K562 (cell line): ENCODE measurements around the gene TMEM248. TPM values are rescaled to one million over a fixed set of nuclear protein-coding genes. Genes with fewer than 3 reads are reported as not detected.
A peak's percentile ranks its signal among the peaks of the same experiment; 100 is the strongest.

Experiments
- FOXJ3 ChIP-seq: sonication (generic); formaldehyde crosslinking; IDR thresholded peaks from 2 replicates; pipeline ENCODE4 v1.4.0; 2020; ENCODE audit warnings: mild to moderate bottlenecking, missing genetic modification reagents
- FOXM1 ChIP-seq, 2 experiments: fragments of 450-650 bp in 1 of 2; sonication (generic) in 1 of 2; formaldehyde crosslinking in 1 of 2; IDR thresholded peaks; 2 replicates each; pipeline versions ENCODE4 v1.6.1 to v1.9.0; 2017 to 2022; ENCODE audit warnings: low read depth in 2 of 2, mild to moderate bottlenecking in 2 of 2, missing genetic modification reagents in 1 of 2, moderate library complexity in 1 of 2
- GTF3C2 ChIP-seq: IDR thresholded peaks from 3 replicates; pipeline ENCODE4 v1.6.1; 2011; ENCODE audit warnings: borderline replicate concordance, mild to moderate bottlenecking, moderate library complexity; ENCODE audit not compliant: insufficient read length; ENCODE audit errors: extremely low read depth
- POLR2B ChIP-seq: fragments of 450-650 bp; IDR thresholded peaks from 2 replicates; pipeline ENCODE4 v1.6.1; 2018; ENCODE audit warnings: low read depth; ENCODE audit not compliant: partially characterized antibody
- POLR3A ChIP-seq: IDR thresholded peaks from 2 replicates; pipeline ENCODE4 v1.6.1; 2011; ENCODE audit warnings: borderline replicate concordance, mild to moderate bottlenecking, moderate library complexity; ENCODE audit not compliant: insufficient read length, insufficient read depth; ENCODE audit errors: extremely low read depth
- PRDM10 ChIP-seq: fragments of 450-650 bp; IDR thresholded peaks from 2 replicates; pipeline ENCODE4 v1.6.1; 2018; ENCODE audit not compliant: partially characterized antibody
- REST ChIP-seq, 2 experiments: fragments of 450-650 bp; formaldehyde crosslinking in 1 of 2; IDR thresholded peaks; 2 replicates each; pipeline versions ENCODE4 v1.4.0 to v1.6.1; 2014 to 2020; ENCODE audit warnings: mild to moderate bottlenecking in 2 of 2, borderline replicate concordance in 1 of 2, low read depth in 1 of 2
- SP1 ChIP-seq: sonication (generic); formaldehyde crosslinking; IDR thresholded peaks from 2 replicates; pipeline ENCODE4 v1.8.1; 2022; ENCODE audit warnings: mild to moderate bottlenecking, missing genetic modification reagents
- TCF7L2 ChIP-seq: fragments of 150-350 bp; IDR thresholded peaks from 2 replicates; pipeline ENCODE4 v1.6.1; 2016; ENCODE audit warnings: low read depth, mild to moderate bottlenecking, low read length, moderate library complexity
- XRCC5 ChIP-seq: fragments of 200-400 bp; formaldehyde crosslinking; IDR thresholded peaks from 2 replicates; pipeline ENCODE4 v1.6.1; 2017; ENCODE audit warnings: low read depth, mild to moderate bottlenecking, low read length
- ZNF133 ChIP-seq: fragments of 250-450 bp; sonication (Bioruptor Pico); IDR thresholded peaks from 2 replicates; pipeline ENCODE4 v1.4.0; 2020; ENCODE audit warnings: mild to moderate bottlenecking
- polyA plus RNA-seq, 8 experiments: library from polyadenylated mRNA; depleted of rRNA in 4 of 8; stranded (reverse) in 5 of 8; unstranded in 3 of 8; fragments of >200 nt; fragmentation: Nextera tagmentation in 2 of 8; fragmentation: Illumina TruSeq in 1 of 8; extraction: Ambion mirVana in 2 of 8; extraction: Trizol in 1 of 8; gene quantifications; 2 replicates each; pipeline versions ENCODE4 v1.2.1 to v1.2.3, GENCODE V29; 2011 to 2014; ENCODE audit warnings: inconsistent platforms in 1 of 8, missing spikeins in 1 of 8
- total RNA-seq, 7 experiments: library from RNA; depleted of rRNA in 6 of 7; stranded (reverse); fragments of >200 nt in 6 of 7; fragmentation: Illumina TruSeq in 2 of 7; extraction: Trizol in 2 of 7; gene quantifications; 2 replicates each; pipeline versions ENCODE4 v1.2.1 to v1.2.3, GENCODE V29; 2011 to 2021; ENCODE audit warnings: low replicate concordance in 1 of 7

Gene TMEM248
- total and polyA plus RNA-seq, 9 of the 15 experiments (the other 6 are each of a cell fraction or from before 2014, with no cell fraction given) = 6.3 to 132 (median 64.4) TPM

- TF ChIP-seq GTF3C2 (no peak), REST (IDR thresholded peaks at IDR 0.05; ENCODE audit: borderline replicate concordance) (no peak), REST (CRISPR knock-in tag; IDR thresholded peaks at IDR 0.05; ENCODE audit: low read depth) (no peak), FOXM1 (IDR thresholded peaks at IDR 0.05; ENCODE audit: low read depth) (no peak), FOXM1 (CRISPR knock-in tag; IDR thresholded peaks at IDR 0.05; ENCODE audit: low read depth) (no peak), PRDM10 (peak; percentile 35), POLR2B (peak; percentile 94), TCF7L2 (no peak), ZNF133 (CRISPR knock-in tag) (no peak), FOXJ3 (no peak), XRCC5 (peak; percentile 53; the same call in 1 of the 2 replicates), POLR3A (no peak), SP1 (CRISPR knock-in tag) (peak; percentile 65; the same call in 1 of the 2 replicates)
Observed at GRCh38 chr7:66920769-66921395, at the start of gene TMEM248 (continued).
